ENCODE data around the gene RDH8.

DNA sequence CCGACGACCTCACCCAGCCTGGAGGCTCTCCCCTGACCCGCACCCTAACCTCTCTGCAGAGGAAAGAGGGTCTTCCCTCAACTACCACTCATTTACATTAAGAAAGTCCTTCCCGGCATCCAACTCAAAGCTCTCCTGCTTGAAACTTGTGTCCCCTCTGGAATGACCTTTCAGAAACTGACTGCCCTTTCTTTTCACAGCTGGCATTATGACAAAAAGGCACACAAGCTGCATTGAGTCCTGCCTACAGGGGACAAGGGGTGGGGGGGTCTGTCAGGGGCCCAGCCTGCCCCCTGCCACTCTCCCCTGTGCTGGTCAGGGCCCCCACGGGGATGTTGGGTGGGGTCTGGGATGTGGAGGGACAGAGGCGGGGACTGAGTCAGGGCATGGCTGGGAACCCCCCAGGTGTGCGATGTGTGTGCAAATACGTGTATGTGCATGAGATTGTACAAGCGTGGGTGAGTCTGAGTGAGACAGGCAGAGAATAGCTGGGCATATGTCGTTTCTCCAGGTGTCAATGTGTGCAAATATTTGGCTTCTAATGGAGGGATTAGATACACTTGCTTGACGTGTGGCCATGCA lies 5.0 kb upstream of the RDH8 start:
- TF ChIP-seq, protein P1, sequence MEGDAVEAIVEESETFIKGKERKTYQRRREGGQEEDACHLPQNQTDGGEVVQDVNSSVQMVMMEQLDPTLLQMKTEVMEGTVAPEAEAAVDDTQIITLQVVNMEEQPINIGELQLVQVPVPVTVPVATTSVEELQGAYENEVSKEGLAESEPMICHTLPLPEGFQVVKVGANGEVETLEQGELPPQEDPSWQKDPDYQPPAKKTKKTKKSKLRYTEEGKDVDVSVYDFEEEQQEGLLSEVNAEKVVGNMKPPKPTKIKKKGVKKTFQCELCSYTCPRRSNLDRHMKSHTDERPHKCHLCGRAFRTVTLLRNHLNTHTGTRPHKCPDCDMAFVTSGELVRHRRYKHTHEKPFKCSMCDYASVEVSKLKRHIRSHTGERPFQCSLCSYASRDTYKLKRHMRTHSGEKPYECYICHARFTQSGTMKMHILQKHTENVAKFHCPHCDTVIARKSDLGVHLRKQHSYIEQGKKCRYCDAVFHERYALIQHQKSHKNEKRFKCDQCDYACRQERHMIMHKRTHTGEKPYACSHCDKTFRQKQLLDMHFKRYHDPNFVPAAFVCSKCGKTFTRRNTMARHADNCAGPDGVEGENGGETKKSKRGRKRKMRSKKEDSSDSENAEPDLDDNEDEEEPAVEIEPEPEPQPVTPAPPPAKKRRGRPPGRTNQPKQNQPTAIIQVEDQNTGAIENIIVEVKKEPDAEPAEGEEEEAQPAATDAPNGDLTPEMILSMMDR (IDR thresholded peaks at IDR 0.05; ENCODE audit: control extremely low read depth in 1 of 3, insufficient read depth in 1 of 3, low read depth in 1 of 3, low read length in 3 of 3), result no peak
- TF ChIP-seq RAD21 (IDR thresholded peaks at IDR 0.05 in 1 of 2, conservative IDR thresholded peaks at IDR 0.05 in 1 of 2; ENCODE audit: low read depth in 2 of 2, low read length in 2 of 2) (no peak), EP300 (IDR thresholded peaks at IDR 0.05; ENCODE audit: borderline replicate concordance in 1 of 2, low read depth in 2 of 2, low read length in 2 of 2) (no peak), RFX5 (IDR thresholded peaks at IDR 0.05; ENCODE audit: borderline replicate concordance, low read depth, low read length) (no peak), POLR2A (IDR thresholded peaks at IDR 0.05; ENCODE audit: control extremely low read depth in 1 of 2, low read depth in 2 of 2, low read length in 2 of 2) (no peak), EZH2 (IDR thresholded peaks at IDR 0.05; ENCODE audit: low read depth, low read length, severe bottlenecking) (no peak), YY1 (IDR thresholded peaks at IDR 0.05; ENCODE audit: low read depth, low read length) (no peak), CEBPB (IDR thresholded peaks at IDR 0.05; ENCODE audit: low read depth, low read length) (no peak), USF2 (IDR thresholded peaks at IDR 0.05; ENCODE audit: low read length) (no peak), ATF2 (IDR thresholded peaks at IDR 0.05; ENCODE audit: low read length) (no peak), TAF1 (IDR thresholded peaks at IDR 0.05; ENCODE audit: low read depth, low read length) (no peak), POLR2AphosphoS5 (IDR thresholded peaks at IDR 0.05; ENCODE audit: low read depth, low read length) (no peak), GABPA (IDR thresholded peaks at IDR 0.05; ENCODE audit: borderline replicate concordance, insufficient read depth, low read length) (no peak)

Data from H1 (cell line).